Activated effector memory CD4-positive, alpha-beta T cell treated with Interleukin-2 at 50 U/mL for 16 hours (primary cell): ENCODE data around the gene REC114.
"Not testable (repeated sequence)": the region's sequence is repeated elsewhere in the genome, so short reads cannot be mapped to it uniquely, and the experiment has no call there.

Experiments used
- DNase-seq: peaks from one replicate; pipeline ENCODE4 v3.0.0-alpha.2; 2020

Gene REC114

DNA sequence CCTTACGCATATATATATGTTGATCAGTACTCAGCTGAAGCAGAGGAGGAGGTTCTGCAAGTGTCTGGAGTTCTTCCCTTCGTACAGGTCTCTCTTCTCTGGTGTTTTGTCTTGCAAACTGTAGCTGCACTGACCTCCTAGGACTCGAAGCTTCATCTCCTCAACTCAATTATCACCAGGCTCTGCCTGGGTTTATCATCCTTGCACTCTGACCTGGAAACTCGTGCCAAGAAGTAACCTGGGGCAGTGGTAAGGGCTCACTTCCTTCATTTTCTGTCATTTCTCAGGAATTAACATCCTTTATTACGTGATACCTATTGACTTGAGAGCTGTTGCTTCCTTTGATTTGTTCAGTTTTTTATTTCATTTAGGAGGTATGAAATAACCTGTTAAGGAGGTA, 14.4 kb downstream of the REC114 start:
- DNase-seq: no peak

GRCh38 chr15:73460662-73461061, 17.7 kb downstream of the REC114 start:
- no peak for DNase-seq

DNA sequence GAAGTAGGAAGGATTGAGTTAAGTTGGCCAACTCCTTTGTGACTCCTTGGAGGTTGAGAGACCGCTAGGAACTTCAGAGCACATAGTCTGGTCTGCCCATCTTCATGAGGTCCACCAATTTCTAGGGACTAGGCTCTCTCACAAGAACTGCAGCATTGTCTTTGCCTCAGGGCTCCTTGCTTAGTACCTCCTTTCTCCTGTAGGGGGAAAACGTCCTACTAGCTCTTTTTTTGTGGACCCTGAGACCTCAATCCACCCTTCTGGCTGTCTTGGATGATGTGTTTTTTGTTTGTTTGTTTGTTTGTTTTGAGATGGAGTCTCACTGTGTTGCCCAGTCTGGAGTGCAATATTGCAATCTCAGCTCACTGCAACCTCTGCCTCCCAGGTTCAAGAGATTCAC, 21.6 kb downstream of the REC114 start:
- no peak for DNase-seq

- DNase-seq: no peak
Measured at GRCh38 chr15:73467758-73468157, 24.8 kb downstream of the REC114 start.

DNA sequence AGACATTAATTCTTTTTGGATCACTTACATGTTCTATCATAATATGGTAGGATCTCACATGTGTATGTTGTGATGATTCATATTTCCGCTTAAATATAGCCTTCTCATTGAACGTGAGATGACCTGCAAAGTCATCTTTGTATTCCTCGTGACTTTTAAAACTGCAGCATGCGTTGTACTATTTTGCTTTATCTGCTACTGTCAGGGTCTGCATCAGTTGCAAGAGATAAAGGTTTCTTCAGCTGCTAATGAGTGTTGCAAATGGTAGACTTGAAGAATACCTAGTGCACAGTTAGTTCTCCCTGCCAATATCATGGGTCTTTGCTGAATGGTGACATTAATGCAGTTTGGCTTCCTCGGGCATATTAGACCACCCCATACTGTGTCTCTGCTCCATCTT, 31.8 kb downstream of the REC114 start:
- no peak for DNase-seq

DNA sequence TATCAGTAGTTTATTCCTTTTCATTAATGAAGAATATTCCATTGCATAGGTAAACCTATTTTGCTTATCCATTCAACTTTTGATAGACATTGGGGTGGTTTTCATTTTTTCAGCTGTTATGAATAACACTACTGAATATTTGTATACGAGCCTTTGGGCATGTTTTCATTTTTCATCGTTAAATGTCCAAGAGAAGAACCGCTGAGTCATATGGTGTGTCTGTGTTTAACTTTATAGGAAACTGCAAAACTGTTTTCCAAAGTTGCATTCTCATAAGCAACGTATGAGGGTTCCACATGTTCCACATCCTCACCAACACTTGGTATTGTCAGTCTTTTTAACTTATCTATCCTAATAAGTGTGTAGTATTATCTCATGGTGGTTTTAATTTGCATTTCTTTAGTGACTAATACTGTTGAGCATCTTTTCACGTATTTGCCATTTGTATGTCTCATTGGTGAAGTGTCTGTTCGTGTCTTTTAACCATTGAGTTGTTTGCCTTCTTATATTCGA, 33.8 kb downstream of the REC114 start:
- no peak for DNase-seq

GRCh38 chr15:73480050-73480449, 37.1 kb downstream of the REC114 start:
- DNase-seq: no peak

GRCh38 chr15:73482166-73482565, 39.2 kb downstream of the REC114 start:
- no peak for DNase-seq

DNA sequence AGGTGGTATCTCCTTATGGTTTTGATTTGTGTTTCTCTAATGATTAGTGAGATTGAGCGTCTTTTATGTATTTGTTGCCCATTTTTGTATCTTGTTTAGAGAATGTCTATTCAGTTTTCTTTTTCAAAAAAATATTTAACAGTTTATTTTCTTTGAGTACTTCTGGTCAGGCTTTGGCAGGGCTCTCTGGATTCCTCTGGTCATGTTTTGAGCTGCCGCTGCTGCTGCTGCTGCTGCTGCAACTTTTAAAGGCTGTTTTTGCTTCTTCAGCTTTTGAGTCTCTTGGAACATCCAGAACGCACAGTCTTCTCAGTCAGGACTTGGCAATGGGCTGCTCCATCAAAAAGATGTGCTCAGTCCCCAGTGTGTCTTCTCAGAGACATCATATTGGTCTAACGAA, 40.1 kb downstream of the REC114 start:
- no peak for DNase-seq

DNA sequence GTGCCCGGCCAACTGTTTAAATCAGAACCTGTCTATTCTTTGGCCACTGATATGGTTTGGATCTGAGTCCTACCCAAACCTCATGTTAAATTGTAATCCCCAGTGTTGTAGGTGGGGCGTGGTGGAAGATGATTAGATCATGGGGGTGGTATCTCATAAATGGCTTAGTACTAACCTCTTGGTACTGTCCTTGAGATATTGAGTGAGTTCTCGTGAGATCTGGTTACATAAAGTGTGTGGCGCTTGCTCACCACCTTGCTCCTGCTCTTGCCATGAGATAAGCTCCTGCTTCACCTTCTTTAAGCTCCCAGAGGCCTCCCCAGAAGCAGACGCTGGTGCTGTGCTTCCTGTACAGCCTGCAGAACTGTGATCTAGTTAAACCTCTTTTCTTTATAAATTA, 42.4 kb downstream of the REC114 start:
- DNase-seq: no peak

DNA sequence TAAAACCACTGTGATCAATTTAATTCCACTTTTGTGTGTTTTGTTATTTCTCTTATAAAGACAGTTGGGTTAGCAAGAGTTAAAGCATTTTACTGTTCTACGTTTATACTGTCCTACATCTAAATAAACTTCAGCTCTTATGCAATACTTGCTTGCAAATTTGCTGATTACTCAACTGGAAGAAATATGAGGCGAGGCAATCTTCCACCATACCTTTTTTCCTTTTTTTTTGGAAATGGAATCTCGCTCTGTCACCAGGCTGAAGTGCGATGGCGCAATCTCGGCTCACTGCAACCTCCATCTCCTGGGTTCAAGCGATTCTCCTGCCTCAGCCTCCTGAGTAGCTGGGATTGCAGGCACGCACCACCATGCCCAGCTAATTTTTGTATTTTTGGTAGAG, 42.9 kb downstream of the REC114 start:
- DNase-seq: not testable (repeated sequence)

- no peak for DNase-seq
Measured at GRCh38 chr15:73488698-73489097, 45.7 kb downstream of the REC114 start.

- no peak for DNase-seq
Measured at GRCh38 chr15:73493922-73494321, 51.0 kb downstream of the REC114 start.

GRCh38 chr15:73495181-73495580, 52.2 kb downstream of the REC114 start:
- DNase-seq: no peak

- DNase-seq: no peak
Measured at GRCh38 chr15:73500696-73501095, 57.7 kb downstream of the REC114 start.

DNA sequence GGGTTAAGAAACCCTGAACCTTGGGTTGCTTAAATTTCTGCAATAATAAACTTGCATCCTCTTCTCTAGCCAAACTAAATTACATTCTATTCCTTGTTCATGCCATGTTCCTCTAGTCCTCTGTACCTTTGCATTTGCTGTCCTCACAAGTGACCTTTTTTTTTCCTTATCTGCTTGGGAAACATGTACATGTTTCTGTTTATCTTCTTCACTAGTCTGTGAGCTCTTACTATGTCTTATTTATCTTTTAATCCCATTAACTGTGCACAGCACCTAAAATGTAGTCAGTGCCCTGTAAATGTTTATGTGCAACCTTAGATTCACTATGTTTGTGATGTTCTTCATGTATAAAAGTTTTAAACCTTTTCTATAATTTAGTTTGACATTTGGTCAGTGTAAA, 61.9 kb downstream of the REC114 start:
- no peak for DNase-seq

- no peak for DNase-seq
Measured at GRCh38 chr15:73515527-73515926, 72.6 kb downstream of the REC114 start.

DNA sequence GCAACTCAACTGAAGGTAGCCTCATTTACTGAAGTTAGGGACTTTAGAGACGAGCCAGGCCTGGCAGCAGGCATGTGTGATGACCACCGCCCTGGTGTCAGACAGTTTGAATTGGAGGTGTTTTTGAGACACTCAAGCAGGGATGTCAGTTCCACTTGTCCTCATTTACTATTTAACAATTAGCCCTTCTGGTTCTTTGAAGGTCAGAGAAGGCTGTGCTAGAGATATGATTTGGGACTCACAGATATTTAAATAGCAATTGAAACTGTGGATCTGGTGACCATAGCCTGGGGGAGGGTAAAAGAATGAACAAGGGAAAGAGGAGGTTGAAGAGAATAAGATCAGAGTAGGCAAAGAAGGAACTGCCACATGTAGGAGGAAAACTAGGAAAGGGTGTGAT, 74.6 kb downstream of the REC114 start:
- DNase-seq: no peak

DNA sequence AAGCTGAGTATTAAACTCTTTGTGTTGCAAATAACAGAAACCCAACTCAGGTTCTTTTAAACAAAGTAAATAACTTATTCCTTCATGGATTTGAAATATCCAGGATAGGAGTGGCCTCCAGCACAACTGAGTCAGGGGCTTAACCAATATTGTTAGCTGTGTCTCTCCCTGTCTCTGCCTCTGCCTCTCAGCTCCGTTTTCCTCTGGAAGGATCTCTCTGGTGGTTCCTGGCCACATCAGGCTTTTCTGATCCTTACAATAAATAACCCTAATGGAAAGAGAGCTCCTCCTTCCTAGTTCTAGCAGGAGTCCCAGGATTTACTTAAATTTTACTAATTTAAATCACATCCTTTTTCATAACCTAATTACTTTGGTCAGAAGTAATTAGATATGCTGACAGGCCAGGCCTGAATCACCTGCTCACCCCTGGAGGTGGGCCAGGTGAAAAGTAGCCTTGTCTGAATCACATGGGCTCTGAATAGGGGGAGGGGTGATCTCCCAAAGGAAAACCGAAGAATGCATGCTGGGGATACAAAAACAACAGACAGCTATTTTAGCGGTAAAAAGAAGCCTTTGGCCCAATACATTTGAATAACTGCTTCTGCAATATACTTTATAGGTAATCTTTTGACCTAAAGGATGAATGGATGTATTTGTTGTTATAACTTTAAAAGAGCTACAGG, 75.4 kb downstream of the REC114 start:
- DNase-seq: no peak

- DNase-seq: no peak
Measured at GRCh38 chr15:73518876-73519733, 76.1 kb downstream of the REC114 start.

DNA sequence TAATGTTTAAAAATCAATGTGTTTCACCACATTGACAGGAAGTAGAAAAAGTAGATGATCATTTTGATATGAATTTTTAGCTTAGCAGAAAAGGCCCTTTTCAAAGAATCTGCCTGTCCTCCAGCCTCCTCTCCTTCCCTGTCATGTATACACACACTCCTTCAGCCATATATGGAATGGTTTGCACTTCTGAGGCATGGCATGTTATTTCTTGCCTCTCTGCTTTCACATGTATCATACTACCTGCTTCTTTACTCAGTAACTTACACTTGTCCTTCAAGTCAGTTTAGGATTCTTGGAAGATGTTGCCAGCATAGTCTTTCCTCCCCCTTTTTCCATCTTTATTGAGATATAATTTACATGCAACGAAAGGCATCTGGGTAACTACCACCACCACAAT, 79.0 kb downstream of the REC114 start:
- no peak for DNase-seq

DNA sequence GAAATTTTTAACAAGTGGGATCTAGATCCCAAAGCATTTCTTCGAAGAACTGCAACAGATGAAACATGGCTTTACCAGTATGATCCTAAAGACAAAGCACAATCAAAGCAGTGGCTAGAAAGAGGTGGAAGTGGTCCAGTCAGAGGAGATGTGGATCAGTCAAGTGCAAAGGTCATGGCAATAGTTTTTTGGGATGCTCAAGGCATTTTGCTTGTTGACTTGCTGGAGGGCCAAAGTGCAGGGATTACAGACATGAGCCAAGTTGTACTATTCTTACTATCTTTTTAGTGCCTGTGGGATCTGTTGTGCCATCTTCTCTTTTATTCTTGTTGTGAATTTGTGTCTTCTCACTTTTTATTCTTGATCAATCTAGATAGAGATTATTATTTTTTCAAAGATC, 82.0 kb downstream of the REC114 start:
- DNase-seq: no peak

DNA sequence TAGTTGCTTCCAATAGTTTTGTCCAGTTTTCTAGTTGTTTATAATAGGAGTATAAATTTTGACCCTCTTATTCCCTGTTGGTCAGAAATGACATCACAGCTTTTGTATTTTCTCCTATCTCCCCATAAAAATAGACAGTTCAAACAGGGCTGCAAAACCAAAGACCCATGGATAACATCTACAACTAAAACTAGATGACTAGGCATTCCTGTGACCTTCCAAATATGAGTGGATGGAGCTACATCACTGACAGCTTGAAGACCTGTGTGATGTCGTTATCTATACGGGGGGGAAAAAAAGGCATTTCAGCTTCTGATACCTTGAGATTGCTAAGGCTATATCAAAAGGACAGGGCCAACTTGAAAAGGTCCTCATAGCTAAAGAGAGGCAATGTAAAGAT, 84.6 kb downstream of the REC114 start:
- no peak for DNase-seq

- no peak for DNase-seq
Measured at GRCh38 chr15:73530649-73531048, 87.7 kb downstream of the REC114 start.
